GM19452 (cell line): ENCODE results near the gene CSN1S1.
"Not testable (repeated sequence)": the region's sequence is repeated elsewhere in the genome, so short reads cannot be mapped to it uniquely, and the experiment has no call there.

Experiments
- ATAC-seq: cut with Tn5 transposase; IDR thresholded peaks from one replicate; pipeline ENCODE4 v1.9.1; 2021; ENCODE audit not compliant: unreplicated experiment

Gene CSN1S1

GRCh38 chr4:69930768-69931167 is at the start of gene CSN1S1:
CSN1S1 (plus strand) TSS chr4:69931068; CDS start chr4:69932556, 1,488 bp downstream.
- ATAC-seq, result no peak

- ATAC-seq, result peak; percentile 71
Observed at GRCh38 chr4:69881173-69881773, 49.6 kb upstream of the CSN1S1 start.

DNA sequence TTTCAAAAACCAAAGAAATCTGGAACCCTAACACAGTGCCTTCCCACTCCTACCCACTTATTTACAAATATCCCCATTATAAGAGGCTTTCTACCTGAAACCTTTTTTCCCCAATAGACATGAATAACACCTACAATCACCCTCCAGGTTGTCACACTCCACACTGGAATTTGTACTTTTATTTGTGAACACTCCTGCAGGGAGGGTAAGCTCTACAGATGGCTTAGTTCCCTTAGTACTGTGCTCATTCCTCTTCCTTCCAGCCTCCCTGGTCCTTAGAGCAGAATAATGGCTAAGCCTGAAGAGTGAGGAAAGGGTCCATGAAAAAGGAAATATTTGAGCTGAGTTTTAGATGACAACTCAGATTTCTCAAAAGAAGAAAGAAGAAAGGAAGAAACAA is 48.7 kb upstream of the CSN1S1 start:
- no peak for ATAC-seq

GRCh38 chr4:69888336-69888735 is 42.5 kb upstream of the CSN1S1 start:
- no peak for ATAC-seq

GRCh38 chr4:69894186-69894585 is 36.7 kb upstream of the CSN1S1 start:
- ATAC-seq, result no peak

GRCh38 chr4:69894721-69895120 is 36.1 kb upstream of the CSN1S1 start:
- no peak for ATAC-seq

GRCh38 chr4:69896530-69897116 is 34.2 kb upstream of the CSN1S1 start:
- ATAC-seq, result no peak

GRCh38 chr4:69907151-69907550 is 23.7 kb upstream of the CSN1S1 start:
- ATAC-seq, result no peak

DNA sequence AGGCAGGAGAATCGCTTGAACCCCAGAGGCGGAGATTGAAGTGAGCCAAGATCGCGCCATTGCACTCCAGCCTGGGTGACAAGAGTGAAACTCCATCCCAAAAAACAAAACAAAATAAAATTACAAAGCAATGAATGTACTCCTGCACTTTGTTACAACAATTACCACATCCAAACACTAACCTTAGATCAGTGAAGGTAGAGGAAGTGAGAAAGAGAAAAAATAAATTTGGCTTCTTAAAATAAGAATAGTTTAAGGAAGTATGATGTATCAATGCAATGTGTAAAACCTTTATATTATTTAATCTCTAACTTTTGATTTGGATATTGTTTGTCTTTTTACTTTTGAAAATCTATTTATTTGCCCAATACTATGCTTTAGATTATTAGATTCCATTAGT is 21.7 kb upstream of the CSN1S1 start:
- no peak for ATAC-seq

DNA sequence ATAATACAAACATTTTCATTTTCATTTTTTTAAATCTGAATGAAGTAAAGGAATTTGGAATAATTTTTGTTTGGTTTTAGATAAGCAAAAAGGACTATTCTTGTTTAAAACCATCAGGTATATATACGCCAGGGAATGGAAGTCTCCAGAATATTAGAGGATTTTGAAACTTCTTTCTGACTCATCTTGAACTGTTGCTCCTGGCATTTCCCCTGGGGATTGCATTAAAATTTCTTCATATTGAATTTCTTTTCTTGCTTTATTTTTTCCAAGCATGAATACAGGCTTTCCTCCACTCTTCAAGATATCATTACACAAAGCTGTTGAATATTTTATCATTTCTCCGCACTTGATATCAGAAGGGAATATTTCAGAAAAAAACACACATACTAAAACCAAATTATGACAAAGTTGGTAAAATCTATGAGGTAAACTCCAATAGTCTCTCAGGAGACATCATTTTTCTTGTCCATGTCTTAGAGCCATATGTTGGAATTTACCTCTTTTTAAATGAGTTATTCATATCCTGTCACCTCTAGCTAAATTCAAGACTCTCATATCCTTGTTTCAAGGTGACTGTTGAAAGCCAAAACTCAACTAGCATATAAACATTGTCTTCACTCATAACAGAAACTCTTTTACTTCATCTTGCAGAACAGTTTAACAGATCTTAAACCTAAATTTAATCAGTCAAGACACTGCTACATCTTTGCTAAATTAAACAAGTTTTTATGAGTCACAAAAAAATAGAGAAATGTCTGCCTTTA is 20.7 kb upstream of the CSN1S1 start:
- ATAC-seq, result peak; percentile 77

DNA sequence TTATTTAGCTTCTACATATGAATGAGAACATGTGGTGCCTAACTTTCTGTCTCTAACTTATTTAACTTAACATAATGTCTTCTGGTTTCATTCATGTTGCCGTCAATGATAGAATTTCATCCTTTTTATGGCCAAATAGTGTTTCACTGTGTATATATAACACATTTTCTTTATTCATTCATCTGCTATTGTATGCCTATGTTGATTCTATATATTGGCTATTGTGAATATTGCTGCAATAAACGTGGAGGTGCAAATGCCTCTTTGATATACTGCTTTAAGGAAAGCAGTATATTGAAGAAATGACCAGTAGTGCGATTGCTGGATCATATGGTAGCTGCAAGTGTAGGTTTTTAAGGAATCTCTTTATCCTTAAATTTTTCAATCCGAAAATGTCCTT is 10.0 kb upstream of the CSN1S1 start:
- no peak for ATAC-seq

DNA sequence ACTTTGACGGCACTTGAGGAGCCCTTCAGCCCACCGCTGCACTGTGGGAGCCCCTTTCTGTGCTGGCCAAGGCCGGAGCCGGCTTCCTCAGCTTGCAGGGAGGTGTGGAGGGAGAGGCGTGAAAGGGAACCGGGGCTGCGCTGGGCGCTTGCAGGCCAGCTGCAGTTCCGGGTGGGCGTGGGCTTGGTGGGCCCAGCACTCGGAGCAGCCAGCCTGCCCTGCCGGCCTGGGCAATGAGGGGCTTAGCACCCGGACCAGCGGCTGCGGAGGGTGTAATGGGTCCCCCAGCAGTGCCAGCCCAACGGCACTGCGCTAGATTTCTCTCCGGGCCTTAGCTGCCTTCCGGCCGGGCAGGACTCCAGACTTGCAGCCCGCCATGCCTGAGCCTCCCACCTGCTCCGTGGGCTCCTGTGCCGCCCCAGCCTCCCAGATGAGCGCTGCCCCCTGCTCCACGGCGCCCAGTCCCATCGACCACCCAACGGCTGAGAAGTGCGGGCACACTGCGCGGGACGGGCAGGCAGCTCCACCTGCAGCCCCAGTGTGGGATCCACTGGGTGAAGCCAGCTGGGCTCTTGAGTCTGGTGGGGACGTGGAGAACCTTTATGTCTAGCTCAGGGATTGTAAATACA is 7.0 kb upstream of the CSN1S1 start:
- not testable (repeated sequence) for ATAC-seq

DNA sequence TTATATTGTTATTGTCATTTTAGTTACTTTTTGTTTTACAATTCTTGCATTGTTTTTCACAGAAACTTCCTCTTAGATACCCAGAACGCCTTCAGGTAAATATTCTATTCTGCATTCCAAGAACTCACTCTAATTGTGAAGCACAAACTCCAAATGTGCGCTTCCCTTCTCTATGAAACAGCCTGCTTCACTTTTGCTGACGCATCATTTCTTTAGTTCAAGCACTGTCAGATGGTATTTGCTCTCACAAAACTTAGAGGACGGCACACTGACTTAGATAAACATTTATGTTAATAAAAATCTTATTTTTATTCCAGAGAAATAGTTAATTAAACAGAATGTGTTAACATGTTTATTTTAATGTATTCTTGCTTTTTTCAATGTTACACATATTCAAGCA is 3.3 kb downstream of the CSN1S1 start:
- no peak for ATAC-seq

- ATAC-seq, result no peak
Observed at GRCh38 chr4:69936566-69936965, 5.7 kb downstream of the CSN1S1 start.

GRCh38 chr4:69951602-69952001 is 20.7 kb downstream of the CSN1S1 start:
- ATAC-seq, result no peak

GRCh38 chr4:69957209-69957608 is 26.3 kb downstream of the CSN1S1 start:
- ATAC-seq, result no peak

DNA sequence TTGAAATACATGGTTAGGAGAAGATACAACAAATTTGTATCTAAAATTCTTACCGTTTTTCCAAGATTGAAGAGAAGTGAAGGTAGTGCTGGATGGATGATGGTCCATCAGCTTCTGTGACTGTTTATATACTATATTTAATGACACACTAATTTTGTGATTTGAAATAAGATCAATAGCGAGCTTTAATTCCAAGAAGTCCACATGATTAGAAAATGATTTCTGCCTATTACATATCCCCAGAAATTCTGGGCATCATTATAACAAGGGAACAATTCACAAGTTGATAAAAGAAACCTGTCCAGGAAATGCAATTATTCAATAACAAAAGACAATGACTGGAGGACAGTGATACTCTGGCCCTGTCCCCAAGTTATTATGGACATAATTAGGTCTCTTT is 34.8 kb downstream of the CSN1S1 start, which contains the start of gene CSN2:
Gene CSN2 (minus strand): TSS at position 101 of the 400 bp plus-strand sequence. CDS start 4,733 bp downstream, outside the sequence.
- ATAC-seq, result no peak

GRCh38 chr4:69970071-69970470 is 39.2 kb downstream of the CSN1S1 start:
- ATAC-seq, result no peak

- ATAC-seq, result no peak
Observed at GRCh38 chr4:69974631-69975030, 43.8 kb downstream of the CSN1S1 start.

GRCh38 chr4:69977582-69977981 is 46.7 kb downstream of the CSN1S1 start:
- ATAC-seq, result no peak

DNA sequence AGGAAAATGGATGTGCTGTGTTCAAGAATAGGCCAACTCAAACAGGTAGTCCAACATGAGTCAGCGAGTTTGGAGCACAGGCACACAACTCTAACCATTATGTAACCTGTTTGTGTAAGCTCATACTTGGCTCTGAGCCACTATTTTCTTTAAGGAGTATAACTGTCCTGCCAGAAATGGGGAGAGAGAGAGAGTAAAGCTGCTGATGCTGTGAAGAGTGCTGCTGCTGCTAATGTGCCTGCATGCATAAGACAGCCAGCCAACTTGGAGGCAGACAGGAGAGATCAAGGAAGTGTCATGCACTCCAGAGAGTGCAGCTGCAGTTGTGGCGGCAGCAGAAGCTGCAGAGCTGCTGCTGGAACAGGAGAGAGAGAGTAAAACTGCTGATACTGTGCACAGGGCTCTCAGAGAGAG is 53.2 kb downstream of the CSN1S1 start:
- no peak for ATAC-seq

GRCh38 chr4:69986663-69987062 is 55.8 kb downstream of the CSN1S1 start:
- ATAC-seq, result no peak
